OCI-LY3 (cell line): Measurements from ENCODE around the gene PEAK1.

Source experiments
- CTCF ChIP-seq: fragments of 200-600, 300-600 bp; sonication (generic); IDR thresholded peaks from 2 replicates; pipeline ENCODE4 v1.5.1; 2014; ENCODE audit warnings: antibody characterized with exemption, low read length, low read depth
- EZH2phosphoT487 ChIP-seq: fragments of 200-600 bp; shearing (Covaris generic); IDR thresholded peaks from 2 replicates; pipeline ENCODE4 v1.6.1; 2018; ENCODE audit warnings: antibody characterized with exemption, mixed run types, low read depth

GRCh38 chr15:77348511-77348910 is 71.4 kb downstream of the PEAK1 start:
- no peak for TF ChIP-seq CTCF
- no peak for TF ChIP-seq EZH2phosphoT487
